ENCODE measurements around the gene ACSF3. TPM values are rescaled to one million over a fixed set of nuclear protein-coding genes. Genes with fewer than 3 reads are reported as not detected.

ACSF3 gene
- total RNA-seq, 1 donor from 2014 or later = 32.0 TPM

- Histone ChIP-seq H3K9me3 (no peaks in the 10 kb centered on the region), H3K36me3 (peaks cover 22% of the 10 kb centered on the region), H3K27ac (no peak overlapping the region), H3K4me1 (no peaks in the 10 kb centered on the region), H3K4me3 (no peak overlapping the region), H3K27me3 (no peaks in the 10 kb centered on the region)
- no peak for ATAC-seq
- no peak for TF ChIP-seq CTCF (IDR thresholded peaks at IDR 0.05)
- intact Hi-C loops (cut with DNase I) = no loop called here
- peak; percentile 63 for DNase-seq
These were observed 27.3 kb downstream of the ACSF3 start for GRCh38 chr16:89120921-89121351.

- intact Hi-C loops (cut with DNase I) = no loop called here
- Histone ChIP-seq H3K36me3 (peaks cover 22% of the 10 kb centered on the region), H3K27me3 (no peaks in the 10 kb centered on the region), H3K9me3 (no peaks in the 10 kb centered on the region), H3K4me3 (no peak overlapping the region), H3K4me1 (no peaks in the 10 kb centered on the region), H3K27ac (no peak overlapping the region)
- ATAC-seq = no peak
- DNase-seq = no peak
- TF ChIP-seq CTCF (IDR thresholded peaks at IDR 0.05) = no peak
These were observed 28.2 kb downstream of the ACSF3 start for GRCh38 chr16:89121691-89122321.

GRCh38 chr16:89122322-89122851 is 28.7 kb downstream of the ACSF3 start:
- Histone ChIP-seq H3K27ac (no peak overlapping the region), H3K36me3 (peaks cover 18% of the 10 kb centered on the region)

GRCh38 chr16:89123001-89123830 is 29.6 kb downstream of the ACSF3 start:
- ATAC-seq (no peak), DNase-seq (peak; percentile 59)
- no peak overlapping the region for H3K4me3 ChIP-seq
- intact Hi-C loops (cut with DNase I) = no loop called here
- H3K27me3 ChIP-seq = no peaks in the 10 kb centered on the region
- H3K27ac ChIP-seq = no peak overlapping the region
- no peaks in the 10 kb centered on the region for H3K9me3 ChIP-seq
- TF ChIP-seq CTCF (IDR thresholded peaks at IDR 0.05) = no peak
- H3K4me1 ChIP-seq = no peaks in the 10 kb centered on the region
- H3K36me3 ChIP-seq = peaks cover 18% of the 10 kb centered on the region

More at GRCh38 chr16:89122322-89122851, 28.7 kb downstream of the ACSF3 start:
- intact Hi-C loops (cut with DNase I) = no loop called here
- Histone ChIP-seq H3K9me3 (no peaks in the 10 kb centered on the region), H3K4me1 (no peaks in the 10 kb centered on the region), H3K27me3 (no peaks in the 10 kb centered on the region), H3K4me3 (no peak overlapping the region)
- TF ChIP-seq CTCF (IDR thresholded peaks at IDR 0.05) = no peak
- ATAC-seq (peak; percentile 82), DNase-seq (peak; percentile 81)

- intact Hi-C loops (cut with DNase I) = no loop called here
- Histone ChIP-seq H3K9me3 (no peaks in the 10 kb centered on the region), H3K4me3 (no peak overlapping the region), H3K36me3 (peaks cover 18% of the 10 kb centered on the region), H3K4me1 (no peaks in the 10 kb centered on the region), H3K27ac (no peak overlapping the region), H3K27me3 (no peaks in the 10 kb centered on the region)
- no peak for TF ChIP-seq CTCF (IDR thresholded peaks at IDR 0.05)
- DNase-seq = peak; percentile 48
- no peak for ATAC-seq
These were observed 30.1 kb downstream of the ACSF3 start for GRCh38 chr16:89123831-89124100.

Data from upper lobe of right lung (tissue), 1 donor.